HepG2 (cell line): Measurements from ENCODE around the gene LITAFD. TPM values are rescaled to one million over a fixed set of nuclear protein-coding genes. Genes with fewer than 3 reads are reported as not detected.

Source experiments
- ASH2L ChIP-seq: fragments of 300-600, 200-600 bp; sonication (generic); IDR thresholded peaks from 2 replicates; pipeline ENCODE4 v1.7.0; 2017; ENCODE audit warnings: low read depth, mild to moderate bottlenecking, moderate library complexity, mixed read lengths, low read length; ENCODE audit not compliant: insufficient read length
- CENPX ChIP-seq: sonication (generic); formaldehyde crosslinking; IDR thresholded peaks from 2 replicates; pipeline ENCODE4 v1.9.0; 2021; ENCODE audit warnings: mild to moderate bottlenecking, missing genetic modification reagents, moderate library complexity
- DNMT3B ChIP-seq: conservative IDR thresholded peaks from 2 replicates; pipeline ENCODE4 v1.6.1; 2016; ENCODE audit warnings: missing biosample characterization, control low read depth
- DZIP1 ChIP-seq: sonication (generic); formaldehyde crosslinking; IDR thresholded peaks from 2 replicates; pipeline ENCODE4 v1.5.0; 2020; ENCODE audit warnings: mild to moderate bottlenecking, missing genetic modification reagents
- FOXC1 ChIP-seq: sonication (generic); formaldehyde crosslinking; IDR thresholded peaks from 2 replicates; pipeline ENCODE4 v1.8.0; 2022; ENCODE audit warnings: mild to moderate bottlenecking, missing genetic modification reagents, borderline replicate concordance
- HOXA7 ChIP-seq: sonication (generic); formaldehyde crosslinking; IDR thresholded peaks from 2 replicates; pipeline ENCODE4 v1.8.1; 2022; ENCODE audit warnings: mild to moderate bottlenecking, missing genetic modification reagents, moderate library complexity
- MZF1 ChIP-seq: sonication (generic); formaldehyde crosslinking; IDR thresholded peaks from 2 replicates; pipeline ENCODE4 v1.8.1; 2023; ENCODE audit warnings: mild to moderate bottlenecking, missing genetic modification reagents, borderline replicate concordance
- NRL ChIP-seq: sonication (generic); formaldehyde crosslinking; IDR thresholded peaks from 2 replicates; pipeline ENCODE4 v1.5.0; 2020; ENCODE audit warnings: missing genetic modification reagents, mild to moderate bottlenecking, moderate library complexity, borderline replicate concordance
- RCOR2 ChIP-seq: IDR thresholded peaks from 2 replicates; pipeline ENCODE4 v1.6.1; 2016; ENCODE audit warnings: missing biosample characterization, missing genetic modification reagents
- SP140L ChIP-seq: sonication (generic); formaldehyde crosslinking; IDR thresholded peaks from 2 replicates; pipeline ENCODE4 v1.4.0; 2020; ENCODE audit warnings: missing genetic modification reagents, borderline replicate concordance
- SRF ChIP-seq: IDR thresholded peaks from 2 replicates; pipeline ENCODE4 v1.6.1; 2011; ENCODE audit warnings: mild to moderate bottlenecking, low read depth, low read length, moderate library complexity
- ZNF275 ChIP-seq: sonication (generic); formaldehyde crosslinking; IDR thresholded peaks from 2 replicates; pipeline ENCODE4 v1.8.0; 2022; ENCODE audit warnings: missing genetic modification reagents, mild to moderate bottlenecking, inconsistent platforms, borderline replicate concordance
- ZNF292 ChIP-seq: sonication (generic); formaldehyde crosslinking; IDR thresholded peaks from 2 replicates; pipeline ENCODE4 v1.8.1; 2022; ENCODE audit warnings: mild to moderate bottlenecking, low read depth, missing genetic modification reagents, borderline replicate concordance
- ZNF468 ChIP-seq: sonication (generic); formaldehyde crosslinking; IDR thresholded peaks from 2 replicates; pipeline ENCODE4 v1.8.0; 2022; ENCODE audit warnings: mild to moderate bottlenecking, moderate library complexity, missing genetic modification reagents
- ZNF644 ChIP-seq: IDR thresholded peaks from 2 replicates; pipeline ENCODE4 v1.6.1; 2016; ENCODE audit warnings: low read depth
- ZNF674 ChIP-seq: sonication (generic); formaldehyde crosslinking; IDR thresholded peaks from 2 replicates; pipeline ENCODE4 v1.5.0; 2020; ENCODE audit warnings: low read depth, mild to moderate bottlenecking, missing genetic modification reagents
- ZNF770 ChIP-seq: sonication (generic); formaldehyde crosslinking; IDR thresholded peaks from 2 replicates; pipeline ENCODE4 v1.5.0; 2020; ENCODE audit warnings: mild to moderate bottlenecking, missing genetic modification reagents
- ZNF773 ChIP-seq: sonication (generic); formaldehyde crosslinking; IDR thresholded peaks from 2 replicates; pipeline ENCODE4 v1.4.0; 2020; ENCODE audit warnings: missing genetic modification reagents, borderline replicate concordance
- ZSCAN30 ChIP-seq: sonication (generic); formaldehyde crosslinking; IDR thresholded peaks from 2 replicates; pipeline ENCODE4 v1.5.0; 2020; ENCODE audit warnings: mild to moderate bottlenecking, missing genetic modification reagents
- ZZZ3 ChIP-seq: sonication (generic); formaldehyde crosslinking; IDR thresholded peaks from 2 replicates; pipeline ENCODE4 v1.4.0; 2020; ENCODE audit warnings: missing genetic modification reagents, mild to moderate bottlenecking, borderline replicate concordance
- polyA plus RNA-seq, 8 experiments: library from polyadenylated mRNA; depleted of rRNA in 3 of 8; stranded (reverse) in 7 of 8; unstranded in 1 of 8; fragments of >200 nt; fragmentation: Illumina TruSeq in 4 of 8; extraction: Trizol in 4 of 8; gene quantifications; 2 replicates each; pipeline versions ENCODE4 v1.2.1 to v1.2.3, GENCODE V29; 2011 to 2016; ENCODE audit warnings: low read depth in 4 of 8, missing spikeins in 1 of 8, mixed read lengths in 1 of 8; ENCODE audit not compliant: insufficient read depth in 1 of 8
- total RNA-seq, 5 experiments: library from RNA; depleted of rRNA; stranded (reverse); fragments of >200 nt; fragmentation: Illumina TruSeq; extraction: Trizol; gene quantifications; 2 replicates each; pipeline ENCODE4 v1.2.3, GENCODE V29; 2016; ENCODE audit warnings: low read depth in 1 of 5

The LITAFD gene
- total and polyA plus RNA-seq, 2 of the 13 experiments (the other 11 are each of a cell fraction or from before 2014, with no cell fraction given), result not detected

GRCh38 chr16:8861563-8862308 is 20.4 kb upstream of the LITAFD start (continued):
- TF ChIP-seq HOXA7 (no peak), FOXC1 (CRISPR knock-in tag) (0 out of 2 replicates have a peak, but pooled peaks have one; percentile 13), ZNF644 (no peak), ZNF468 (no peak), ASH2L (no peak), ZZZ3 (CRISPR knock-in tag) (no peak), ZNF770 (CRISPR knock-in tag) (peak; percentile 58; the same call in 1 of the 2 replicates), SRF (no peak), NRL (CRISPR knock-in tag) (peak; percentile 22; the same call in 1 of the 2 replicates), MZF1 (no peak), DZIP1 (CRISPR knock-in tag) (no peak), ZNF674 (CRISPR knock-in tag) (no peak), ZSCAN30 (CRISPR knock-in tag) (no peak), RCOR2 (0 out of 2 replicates have a peak, but pooled peaks have one; percentile 17), SP140L (CRISPR knock-in tag) (no peak), ZNF773 (no peak), ZNF292 (CRISPR knock-in tag) (no peak), ZNF275 (CRISPR knock-in tag) (no peak), CENPX (CRISPR knock-in tag) (no peak), DNMT3B (CRISPR knock-in tag) (no peak)
